Bronchial epithelial cell (primary cell): Measurements from ENCODE around the gene TGFBR2. TPM values are rescaled to one million over a fixed set of nuclear protein-coding genes. Genes with fewer than 3 reads are reported as not detected.

Experiments used
- DNase-seq: peaks from one replicate; pipeline ENCODE4 v3.0.0-alpha.2; 2010; ENCODE audit warnings: low read depth
- FAIRE-seq: peaks from 2 replicates; lab custom pipeline; 2011; peaks lifted over from hg19 to GRCh38; lab: Jason Lieb, UNC
- H3K27me3 ChIP-seq: 2 replicates; pipeline ENCODE4 v1.5.1; 2011; ENCODE audit warnings: low read length; ENCODE audit not compliant: control insufficient read depth, insufficient read depth
- H3K36me3 ChIP-seq: 2 replicates; pipeline ENCODE4 v1.5.1; 2011; ENCODE audit warnings: low read length; ENCODE audit not compliant: control insufficient read depth, insufficient read depth
- H3K4me3 ChIP-seq: 2 replicates; pipeline ENCODE4 v1.5.1; 2011; ENCODE audit warnings: mild to moderate bottlenecking, low read depth, low read length, control low read depth
- total RNA-seq: library from RNA; depleted of rRNA; stranded (reverse); fragments of >200 nt; gene quantifications from 2 replicates; pipeline ENCODE4 v1.2.1, GENCODE V29; 2014
- TF ChIP-seq, protein P1 (sequence below): IDR thresholded peaks from 2 replicates; pipeline ENCODE4 v1.5.1; 2011; ENCODE audit warnings: mild to moderate bottlenecking, moderate library complexity, low read length, control low read depth, inconsistent platforms; ENCODE audit not compliant: insufficient read depth, severe bottlenecking

The TGFBR2 gene
- total RNA-seq, result 16.0 and 25.5 TPM in 2 replicates

DNA sequence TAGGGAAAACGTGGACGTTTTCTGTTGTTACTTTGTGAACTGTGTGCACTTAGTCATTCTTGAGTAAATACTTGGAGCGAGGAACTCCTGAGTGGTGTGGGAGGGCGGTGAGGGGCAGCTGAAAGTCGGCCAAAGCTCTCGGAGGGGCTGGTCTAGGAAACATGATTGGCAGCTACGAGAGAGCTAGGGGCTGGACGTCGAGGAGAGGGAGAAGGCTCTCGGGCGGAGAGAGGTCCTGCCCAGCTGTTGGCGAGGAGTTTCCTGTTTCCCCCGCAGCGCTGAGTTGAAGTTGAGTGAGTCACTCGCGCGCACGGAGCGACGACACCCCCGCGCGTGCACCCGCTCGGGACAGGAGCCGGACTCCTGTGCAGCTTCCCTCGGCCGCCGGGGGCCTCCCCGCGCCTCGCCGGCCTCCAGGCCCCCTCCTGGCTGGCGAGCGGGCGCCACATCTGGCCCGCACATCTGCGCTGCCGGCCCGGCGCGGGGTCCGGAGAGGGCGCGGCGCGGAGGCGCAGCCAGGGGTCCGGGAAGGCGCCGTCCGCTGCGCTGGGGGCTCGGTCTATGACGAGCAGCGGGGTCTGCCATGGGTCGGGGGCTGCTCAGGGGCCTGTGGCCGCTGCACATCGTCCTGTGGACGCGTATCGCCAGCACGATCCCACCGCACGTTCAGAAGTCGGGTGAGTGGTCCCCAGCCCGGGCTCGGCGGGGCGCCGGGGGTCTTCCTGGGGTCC, at the start of gene TGFBR2:
Gene TGFBR2, plus strand, starts transcription at position 301 of the 731 bp plus-strand sequence. Its CDS starts 283 bp downstream, at position 584.
- peak within 1 kb of the TSS; percentile 92 for H3K4me3 ChIP-seq
- peak; percentile 97 for DNase-seq
- no peaks in the 10 kb centered on the region for H3K27me3 ChIP-seq
- FAIRE-seq, result no peak
- H3K36me3 ChIP-seq, result no peaks in the 10 kb centered on the region
- TF ChIP-seq, protein P1, sequence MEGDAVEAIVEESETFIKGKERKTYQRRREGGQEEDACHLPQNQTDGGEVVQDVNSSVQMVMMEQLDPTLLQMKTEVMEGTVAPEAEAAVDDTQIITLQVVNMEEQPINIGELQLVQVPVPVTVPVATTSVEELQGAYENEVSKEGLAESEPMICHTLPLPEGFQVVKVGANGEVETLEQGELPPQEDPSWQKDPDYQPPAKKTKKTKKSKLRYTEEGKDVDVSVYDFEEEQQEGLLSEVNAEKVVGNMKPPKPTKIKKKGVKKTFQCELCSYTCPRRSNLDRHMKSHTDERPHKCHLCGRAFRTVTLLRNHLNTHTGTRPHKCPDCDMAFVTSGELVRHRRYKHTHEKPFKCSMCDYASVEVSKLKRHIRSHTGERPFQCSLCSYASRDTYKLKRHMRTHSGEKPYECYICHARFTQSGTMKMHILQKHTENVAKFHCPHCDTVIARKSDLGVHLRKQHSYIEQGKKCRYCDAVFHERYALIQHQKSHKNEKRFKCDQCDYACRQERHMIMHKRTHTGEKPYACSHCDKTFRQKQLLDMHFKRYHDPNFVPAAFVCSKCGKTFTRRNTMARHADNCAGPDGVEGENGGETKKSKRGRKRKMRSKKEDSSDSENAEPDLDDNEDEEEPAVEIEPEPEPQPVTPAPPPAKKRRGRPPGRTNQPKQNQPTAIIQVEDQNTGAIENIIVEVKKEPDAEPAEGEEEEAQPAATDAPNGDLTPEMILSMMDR, result peak; percentile 32

DNA sequence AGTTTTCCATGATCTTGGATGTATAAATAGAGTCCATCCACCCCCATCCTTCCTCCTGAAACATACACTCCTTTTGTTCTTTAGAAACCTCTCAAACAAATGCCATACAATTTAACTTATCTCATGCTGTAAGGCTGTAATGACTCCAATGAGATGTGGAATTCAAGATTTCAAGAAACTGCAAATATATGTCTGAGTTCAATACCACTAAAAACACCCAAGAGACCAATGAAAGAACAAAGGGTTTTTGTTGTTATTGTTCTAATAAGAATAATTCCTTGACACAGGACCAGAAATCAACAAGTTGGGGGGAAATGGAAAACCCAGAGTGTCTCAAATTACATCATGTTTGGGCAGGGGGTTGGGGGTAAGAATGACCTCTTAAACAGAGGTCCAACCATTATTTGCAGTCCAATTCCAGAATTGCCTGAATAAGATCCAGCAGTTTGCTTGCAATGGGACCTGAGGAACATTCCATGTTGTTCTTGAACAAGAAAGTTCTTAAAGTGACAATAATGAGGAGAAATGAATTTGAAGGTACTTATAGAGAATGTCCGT, 48.6 kb upstream of the TGFBR2 start:
- no peak for FAIRE-seq
- Histone ChIP-seq H3K27me3 (no peaks in the 10 kb centered on the region), H3K36me3 (no peaks in the 10 kb centered on the region), H3K4me3 (no peak overlapping the region)
- no peak for DNase-seq
- TF ChIP-seq, protein P1, result no peak

- FAIRE-seq, result no peak
- H3K36me3 ChIP-seq, result no peaks in the 10 kb centered on the region
- TF ChIP-seq, protein P1, result no peak
These were observed 42.4 kb upstream of the TGFBR2 start for GRCh38 chr3:30563956-30564355.

DNA sequence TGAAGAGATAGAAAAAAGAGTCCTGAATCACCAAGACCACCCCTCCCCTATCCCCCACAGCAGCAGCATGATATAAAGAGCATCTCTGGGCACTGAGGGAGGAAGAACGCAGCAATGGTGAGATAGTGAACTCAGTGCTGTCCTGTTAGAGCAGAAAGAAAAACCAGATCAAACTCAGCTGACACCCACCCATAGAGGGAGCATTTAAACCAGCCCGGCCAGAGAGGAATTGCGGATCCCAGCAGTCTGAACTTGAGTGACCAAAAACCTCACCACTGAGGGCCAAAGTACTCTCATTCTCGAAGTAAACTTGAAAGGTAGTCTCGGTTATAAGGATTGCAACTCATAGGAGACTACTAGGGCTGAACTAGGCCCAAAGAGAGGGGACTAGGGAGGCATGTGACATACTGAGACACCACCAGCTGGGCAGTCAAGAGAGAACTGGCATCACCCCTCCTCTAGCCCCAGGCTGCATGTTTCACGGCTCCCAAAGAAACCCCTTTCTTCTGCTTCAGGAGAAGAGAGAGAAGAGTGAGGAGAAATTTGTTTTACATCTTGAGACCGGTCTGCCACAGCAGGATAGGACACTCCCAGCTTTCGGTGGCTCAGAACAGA, 39.2 kb upstream of the TGFBR2 start:
- TF ChIP-seq, protein P1, result no peak
- Histone ChIP-seq H3K27me3 (no peaks in the 10 kb centered on the region), H3K36me3 (no peaks in the 10 kb centered on the region), H3K4me3 (no peak overlapping the region)
- FAIRE-seq (peak; percentile 94), DNase-seq (no peak)

More at GRCh38 chr3:30563956-30564355, 42.4 kb upstream of the TGFBR2 start:
- H3K27me3 ChIP-seq, result no peaks in the 10 kb centered on the region
- no peak overlapping the region for H3K4me3 ChIP-seq
- no peak for DNase-seq

- H3K4me3 ChIP-seq, result no peak overlapping the region
- DNase-seq (peak; percentile 15), FAIRE-seq (no peak)
- H3K36me3 ChIP-seq, result no peaks in the 10 kb centered on the region
- TF ChIP-seq, protein P1, result no peak
- H3K27me3 ChIP-seq, result no peaks in the 10 kb centered on the region
These were observed 29.5 kb upstream of the TGFBR2 start for GRCh38 chr3:30576946-30577345.
